Activated CD4-positive, alpha-beta T cell treated with anti-CD3 and anti-CD28 coated beads, Interleukin-10, Interleukin-2, amounts not matched to agents 100 ng/mL and 50 ng/mL, durations not matched to agents 16 hours and 8 hours (primary cell): ENCODE measurements around the gene EML4.

Experiments used
- DNase-seq: peaks from one replicate; pipeline ENCODE4 v3.0.0-alpha.2; 2020

EML4 gene

GRCh38 chr2:42229949-42230348 is 60.8 kb downstream of the EML4 start:
- DNase-seq = no peak

DNA sequence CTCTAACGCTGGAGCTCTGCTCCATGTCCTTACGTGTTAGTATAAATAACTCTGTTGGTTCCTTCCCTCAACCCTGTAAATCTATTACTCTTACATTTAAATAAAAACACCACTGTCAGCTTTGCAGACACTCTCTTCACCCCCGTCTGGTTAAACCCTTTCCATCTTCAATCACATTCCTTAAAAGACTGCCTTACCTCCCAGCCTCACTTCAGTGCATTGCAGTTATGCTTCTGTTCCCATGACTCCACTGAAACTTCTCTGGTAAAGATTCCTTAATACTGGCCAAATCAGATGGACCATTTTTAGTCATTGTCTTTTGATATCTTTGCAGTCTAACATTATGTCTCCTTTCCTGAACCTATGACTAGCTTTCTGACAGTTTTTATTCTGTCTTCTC is 61.7 kb downstream of the EML4 start:
- no peak for DNase-seq

- DNase-seq = peak; percentile 11
Measured at GRCh38 chr2:42232024-42232423, 62.9 kb downstream of the EML4 start.

GRCh38 chr2:42233976-42234441 is 64.9 kb downstream of the EML4 start:
- no peak for DNase-seq

DNA sequence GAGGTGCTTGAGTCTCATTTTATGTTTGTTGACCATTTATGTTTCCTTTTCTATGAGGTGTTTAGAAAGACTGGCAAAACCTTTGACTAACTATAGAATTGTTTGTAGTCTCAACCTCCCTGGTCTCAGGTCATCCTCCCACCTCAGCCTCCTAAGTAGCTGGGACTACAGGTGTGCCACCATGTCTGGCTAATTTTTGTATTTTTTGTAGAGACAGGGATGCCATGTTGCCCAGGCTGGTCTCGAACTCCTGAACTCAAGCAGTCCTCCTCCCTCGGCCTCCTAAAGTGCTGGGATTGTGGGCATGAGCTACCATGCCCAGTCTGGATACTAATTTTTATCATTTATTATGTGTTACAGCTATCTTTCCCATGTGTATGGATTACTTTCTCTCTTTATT is 67.8 kb downstream of the EML4 start:
- no peak for DNase-seq

DNA sequence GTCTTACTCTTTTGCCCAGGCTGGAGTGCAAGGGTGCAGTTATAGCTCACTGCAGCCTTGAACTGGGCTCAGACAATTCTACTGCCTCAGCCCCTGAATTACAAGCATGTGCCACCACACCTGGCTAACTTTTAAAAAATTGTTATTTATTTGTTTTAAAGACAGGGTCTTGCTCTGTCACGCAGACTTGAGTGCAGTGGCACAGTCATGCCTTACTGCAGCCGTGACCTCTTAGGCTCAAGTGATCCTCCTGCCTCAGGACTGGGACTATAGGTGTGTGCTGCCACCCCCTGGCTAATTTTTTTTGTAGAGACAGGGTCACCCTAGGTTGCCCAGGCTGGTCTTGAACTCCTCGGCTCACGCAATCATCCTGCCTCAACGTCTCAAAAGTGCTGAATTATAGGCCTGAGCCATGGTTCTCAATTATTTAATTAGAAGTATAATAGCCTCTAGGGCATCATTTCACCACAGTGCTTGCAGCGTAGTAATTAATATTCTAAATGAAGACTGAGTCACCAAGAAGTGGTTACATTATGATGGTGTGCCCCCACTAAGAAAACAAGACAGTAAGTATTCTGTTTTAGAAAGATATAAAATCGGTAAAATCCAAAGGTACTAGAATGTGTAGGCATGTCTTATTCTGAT is 69.6 kb downstream of the EML4 start:
- DNase-seq = peak; percentile 63

GRCh38 chr2:42239289-42239661 is 70.1 kb downstream of the EML4 start:
- no peak for DNase-seq

GRCh38 chr2:42239811-42240210 is 70.7 kb downstream of the EML4 start:
- DNase-seq = no peak

DNA sequence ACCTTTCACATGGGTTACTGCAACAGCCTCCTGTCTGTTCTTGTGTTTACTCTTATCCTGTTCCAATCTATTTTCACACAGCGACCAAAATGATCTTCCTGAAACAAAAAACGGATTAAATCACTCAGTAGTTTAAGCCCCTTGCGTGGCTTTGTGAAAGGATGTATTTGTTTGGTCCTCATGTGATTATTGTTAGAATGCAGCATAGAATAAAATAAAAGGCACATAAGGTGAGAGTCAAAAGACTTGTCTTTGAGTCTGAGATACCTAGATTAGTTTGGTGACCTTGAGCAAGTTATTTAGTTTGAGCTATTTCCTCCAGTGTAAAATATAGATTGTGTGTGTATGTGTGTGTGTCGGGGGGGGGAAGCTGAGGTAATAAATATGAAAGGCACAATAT is 72.4 kb downstream of the EML4 start:
- no peak for DNase-seq

GRCh38 chr2:42243297-42243696 is 74.1 kb downstream of the EML4 start:
- no peak for DNase-seq

DNA sequence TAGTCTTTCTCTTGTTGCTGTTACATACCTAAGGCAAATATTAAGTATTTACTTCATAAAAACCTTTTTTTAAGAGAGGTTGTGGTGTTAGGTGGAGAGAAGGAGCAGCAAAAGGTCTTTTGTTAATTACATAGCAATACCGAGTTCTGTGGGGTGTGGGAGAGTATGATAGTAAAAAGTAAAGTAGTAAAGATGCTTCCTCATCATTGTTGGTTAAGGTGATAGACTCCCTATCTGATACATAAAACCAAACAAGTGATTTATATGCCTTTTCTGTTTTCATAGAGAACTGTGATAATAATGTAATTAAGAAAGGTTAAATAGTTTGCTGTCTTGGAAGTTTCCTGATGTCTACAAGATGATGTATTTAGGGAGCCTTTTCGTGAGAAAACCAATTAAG is 75.4 kb downstream of the EML4 start:
- no peak for DNase-seq

DNA sequence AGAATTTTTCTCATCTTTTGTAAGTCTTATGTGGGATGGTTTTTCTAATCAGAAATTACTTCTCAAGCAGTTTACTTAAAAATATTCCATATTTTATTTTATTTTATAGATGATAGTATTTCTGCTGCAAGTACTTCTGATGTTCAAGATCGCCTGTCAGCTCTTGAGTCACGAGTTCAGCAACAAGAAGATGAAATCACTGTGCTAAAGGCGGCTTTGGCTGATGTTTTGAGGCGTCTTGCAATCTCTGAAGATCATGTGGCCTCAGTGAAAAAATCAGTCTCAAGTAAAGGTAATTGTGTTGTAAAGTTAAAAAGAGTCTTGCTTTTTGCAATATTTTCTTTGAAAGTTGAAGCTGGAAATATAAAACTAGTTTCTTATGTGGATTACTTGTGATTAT is 76.2 kb downstream of the EML4 start:
- no peak for DNase-seq

- DNase-seq = no peak
Measured at GRCh38 chr2:42246562-42246961, 77.4 kb downstream of the EML4 start.

GRCh38 chr2:42248846-42249245 is 79.7 kb downstream of the EML4 start:
- no peak for DNase-seq

GRCh38 chr2:42249284-42249683 is 80.1 kb downstream of the EML4 start:
- DNase-seq = no peak

DNA sequence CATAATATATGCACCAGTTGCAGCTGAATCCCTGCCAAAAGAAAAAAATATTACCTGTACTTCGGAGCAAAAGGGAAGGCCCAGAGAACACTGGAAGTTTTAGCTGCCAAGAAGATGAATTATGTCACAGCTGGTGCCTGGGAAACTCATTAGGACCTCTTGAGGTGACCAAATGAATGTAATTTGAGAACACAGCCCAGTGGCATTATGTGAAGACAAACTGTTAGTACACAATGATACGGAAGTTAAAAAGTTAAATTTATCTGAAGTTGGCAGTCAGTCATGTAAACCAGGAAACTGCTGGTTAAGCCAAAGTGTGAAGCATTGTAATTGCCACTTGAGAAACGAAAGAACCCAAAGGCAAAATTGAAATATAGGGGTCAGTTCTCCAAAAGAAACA is 80.7 kb downstream of the EML4 start:
- DNase-seq = no peak

- no peak for DNase-seq
Measured at GRCh38 chr2:42250925-42251324, 81.8 kb downstream of the EML4 start.

DNA sequence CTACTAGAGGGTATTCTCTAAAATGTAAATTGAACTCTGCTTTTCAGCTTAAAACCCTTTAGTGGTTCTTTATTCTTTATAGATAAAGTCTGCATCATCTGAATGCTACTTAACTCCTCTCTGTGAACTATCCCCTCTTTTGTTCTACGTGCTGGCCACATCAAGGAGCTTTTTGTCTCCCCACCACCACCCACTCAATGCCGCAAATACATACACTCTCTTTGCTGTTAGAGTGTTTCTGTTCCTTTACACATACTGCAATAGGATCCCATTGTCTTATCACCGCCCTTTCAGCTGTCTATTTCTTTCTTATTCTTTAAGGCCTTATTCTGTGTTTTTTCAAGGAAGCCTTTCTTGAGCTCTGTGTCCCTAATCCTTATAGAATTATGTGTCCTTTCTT is 83.3 kb downstream of the EML4 start:
- no peak for DNase-seq

DNA sequence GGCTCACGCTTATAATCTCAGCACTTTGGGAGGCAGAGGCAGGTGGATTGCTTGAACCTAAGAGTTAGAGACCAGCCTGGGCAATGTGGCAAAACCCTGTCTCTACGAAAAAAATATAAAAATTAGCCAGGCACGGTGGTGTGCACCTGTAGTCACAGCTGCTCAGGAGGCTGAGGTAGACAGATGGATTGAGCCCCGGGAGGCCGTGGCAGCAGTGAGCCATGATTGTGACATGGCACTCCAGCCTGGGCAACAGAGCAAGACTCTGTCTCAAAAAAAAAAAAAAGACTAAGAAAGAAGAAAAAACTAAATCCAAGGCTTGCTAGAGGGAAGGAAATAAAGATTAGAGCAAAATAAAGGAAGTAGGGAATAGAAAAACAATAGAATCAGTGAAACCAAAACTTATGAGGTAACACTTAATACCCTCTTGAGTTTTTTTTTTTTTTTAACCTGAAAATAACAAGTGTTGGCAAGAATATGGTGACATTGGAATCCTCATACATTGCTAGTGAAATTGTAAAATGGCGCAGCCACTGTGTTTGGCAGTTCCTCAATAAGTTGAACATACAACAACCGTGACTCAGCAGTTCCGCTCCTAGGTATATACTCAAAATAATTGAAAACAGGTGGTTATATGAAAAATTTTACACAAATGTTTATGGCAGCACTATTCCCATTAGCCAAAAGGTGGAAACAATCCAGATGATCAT is 85.2 kb downstream of the EML4 start:
- DNase-seq = no peak

DNA sequence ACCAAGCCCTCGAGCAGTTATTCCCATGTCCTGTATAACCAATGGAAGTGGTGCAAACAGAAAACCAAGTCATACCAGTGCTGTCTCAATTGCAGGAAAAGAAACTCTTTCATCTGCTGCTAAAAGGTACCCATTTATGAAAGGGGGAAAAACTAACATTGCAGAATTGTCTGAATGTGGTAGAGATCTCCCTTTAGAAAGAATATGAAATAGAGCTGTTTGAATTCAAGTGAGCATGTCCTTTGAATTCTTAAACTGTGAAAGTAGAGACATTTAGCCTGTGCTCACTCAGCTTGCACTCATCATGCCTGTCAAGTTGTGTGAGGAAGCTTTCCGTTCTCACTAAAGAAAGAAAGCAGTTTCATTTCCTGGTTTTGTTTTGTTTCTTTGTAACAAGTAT is 87.4 kb downstream of the EML4 start:
- DNase-seq = peak; percentile 23

DNA sequence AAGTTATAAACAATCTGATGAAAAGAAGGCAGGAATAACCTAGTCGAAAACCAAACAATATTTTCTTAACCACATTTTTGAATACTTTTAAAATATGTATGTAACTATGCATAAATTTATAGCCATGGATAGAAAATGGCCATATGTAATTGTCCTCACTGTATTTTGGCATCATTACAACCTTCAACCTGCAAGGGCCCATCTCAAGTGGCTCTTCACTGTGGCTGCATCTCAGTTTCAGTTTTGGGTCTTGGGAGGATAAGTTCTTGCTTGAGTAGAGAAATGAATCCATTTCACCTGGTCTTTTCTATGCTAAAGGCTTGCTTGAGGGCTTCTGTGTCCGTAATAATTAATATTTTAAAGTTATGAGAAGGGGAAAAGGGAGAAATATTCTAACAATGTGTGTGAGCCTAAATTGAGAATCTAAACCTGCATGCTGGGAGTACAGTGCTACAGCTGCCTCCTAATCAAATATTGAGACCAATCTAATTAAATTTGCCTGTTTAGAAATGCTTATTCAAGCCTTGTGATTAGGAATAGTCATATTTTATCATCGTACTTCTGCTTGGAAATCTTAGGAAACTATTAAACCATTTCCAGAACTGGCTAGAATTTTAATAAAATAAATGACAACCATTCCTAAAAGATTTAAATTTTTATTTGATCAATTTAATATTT is 92.5 kb downstream of the EML4 start:
- no peak for DNase-seq

DNA sequence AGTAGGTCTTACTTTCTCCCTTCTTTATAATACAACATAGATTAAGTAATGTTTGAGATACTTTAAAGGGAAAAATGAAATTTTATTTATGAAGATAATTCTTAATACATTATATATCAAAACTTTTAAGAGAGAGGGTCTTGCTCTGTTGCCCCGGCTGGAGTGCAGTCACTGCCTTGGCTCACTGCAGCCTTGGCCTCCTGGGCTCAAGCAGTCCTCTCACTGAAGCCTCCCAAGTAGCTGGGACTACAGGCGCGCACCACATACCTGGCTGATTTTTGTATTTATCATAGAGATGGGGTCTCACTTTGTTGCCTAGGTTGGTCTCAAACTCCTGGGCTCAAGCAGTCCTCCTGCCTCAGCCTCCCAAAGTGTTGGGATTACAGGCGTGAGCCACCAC is 97.1 kb downstream of the EML4 start:
- no peak for DNase-seq

- DNase-seq = peak; percentile 9
Measured at GRCh38 chr2:42267530-42267929, 98.4 kb downstream of the EML4 start.

DNA sequence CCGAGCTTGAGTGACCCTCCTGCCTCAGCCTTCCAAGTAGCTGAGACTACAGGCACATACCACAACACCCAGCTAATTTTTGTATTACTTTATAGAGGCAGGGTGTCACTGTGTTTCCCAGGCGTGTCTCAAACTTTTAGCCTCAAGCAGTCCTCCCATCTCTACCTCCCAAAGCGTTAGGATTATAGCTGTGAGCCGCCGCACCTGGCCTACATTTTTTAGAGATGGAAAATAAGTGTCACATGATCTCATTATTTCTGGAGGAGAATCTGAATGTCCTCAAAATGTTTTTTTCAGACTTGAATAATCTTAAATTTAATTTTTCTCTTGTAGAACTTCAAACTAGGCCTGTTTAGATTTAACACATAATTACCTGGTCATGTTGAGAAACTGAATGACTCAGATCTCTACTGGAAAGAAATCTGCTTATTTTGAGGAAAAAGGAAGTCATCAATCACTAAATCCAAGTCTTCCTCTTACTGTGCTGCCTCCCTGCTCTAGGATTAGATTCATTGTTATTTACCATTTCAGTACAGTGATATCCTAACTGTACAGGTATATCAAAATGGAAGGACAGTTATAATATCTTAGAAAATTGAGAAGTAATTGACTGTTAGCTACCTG is 99.5 kb downstream of the EML4 start:
- DNase-seq = no peak
